ENCODE data around the gene OST4.

DNA sequence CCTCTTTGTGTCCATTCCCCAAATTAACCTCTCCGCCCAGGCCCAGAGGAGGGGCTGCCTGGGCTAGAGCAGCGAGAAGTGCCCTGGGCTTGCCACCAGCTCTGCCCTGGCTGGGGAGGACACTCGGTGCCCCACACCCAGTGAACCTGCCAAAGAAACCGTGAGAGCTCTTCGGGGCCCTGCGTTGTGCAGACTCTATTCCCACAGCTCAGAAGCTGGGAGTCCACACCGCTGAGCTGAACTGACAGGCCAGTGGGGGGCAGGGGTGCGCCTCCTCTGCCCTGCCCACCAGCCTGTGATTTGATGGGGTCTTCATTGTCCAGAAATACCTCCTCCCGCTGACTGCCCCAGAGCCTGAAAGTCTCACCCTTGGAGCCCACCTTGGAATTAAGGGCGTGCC, 28.6 kb upstream of the OST4 start:
- TF ChIP-seq, protein P1, sequence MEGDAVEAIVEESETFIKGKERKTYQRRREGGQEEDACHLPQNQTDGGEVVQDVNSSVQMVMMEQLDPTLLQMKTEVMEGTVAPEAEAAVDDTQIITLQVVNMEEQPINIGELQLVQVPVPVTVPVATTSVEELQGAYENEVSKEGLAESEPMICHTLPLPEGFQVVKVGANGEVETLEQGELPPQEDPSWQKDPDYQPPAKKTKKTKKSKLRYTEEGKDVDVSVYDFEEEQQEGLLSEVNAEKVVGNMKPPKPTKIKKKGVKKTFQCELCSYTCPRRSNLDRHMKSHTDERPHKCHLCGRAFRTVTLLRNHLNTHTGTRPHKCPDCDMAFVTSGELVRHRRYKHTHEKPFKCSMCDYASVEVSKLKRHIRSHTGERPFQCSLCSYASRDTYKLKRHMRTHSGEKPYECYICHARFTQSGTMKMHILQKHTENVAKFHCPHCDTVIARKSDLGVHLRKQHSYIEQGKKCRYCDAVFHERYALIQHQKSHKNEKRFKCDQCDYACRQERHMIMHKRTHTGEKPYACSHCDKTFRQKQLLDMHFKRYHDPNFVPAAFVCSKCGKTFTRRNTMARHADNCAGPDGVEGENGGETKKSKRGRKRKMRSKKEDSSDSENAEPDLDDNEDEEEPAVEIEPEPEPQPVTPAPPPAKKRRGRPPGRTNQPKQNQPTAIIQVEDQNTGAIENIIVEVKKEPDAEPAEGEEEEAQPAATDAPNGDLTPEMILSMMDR (IDR thresholded peaks at IDR 0.05): no peak
- TF ChIP-seq POLR2A (IDR thresholded peaks at IDR 0.05; ENCODE audit: low read depth): no peak

Data from esophagus muscularis mucosa (tissue), 3 donors.